Liver (tissue), 9 donors: Measurements from ENCODE around the gene CSAD. TPM values are rescaled to one million over a fixed set of nuclear protein-coding genes. Genes with fewer than 3 reads are reported as not detected.

Experiments used
- DNase-seq: peaks from one replicate; pipeline ENCODE4 v3.0.0-alpha.2; 2017; ENCODE audit warnings: low spot score
- H3K27ac ChIP-seq, 2 donors: one replicate each; pipeline ENCODE4 v1.7.0; 2013; ENCODE audit warnings: inconsistent platforms in 2 of 2, low read length in 2 of 2, control low read depth in 1 of 2, low read depth in 1 of 2, mild to moderate bottlenecking in 1 of 2
- H3K27me3 ChIP-seq, 4 donors: one replicate each; pipeline versions ENCODE4 v1.6.1 to v1.7.0; 2013; ENCODE audit warnings: low read length in 3 of 4, inconsistent platforms in 1 of 4, mild to moderate bottlenecking in 1 of 4, moderate library complexity in 1 of 4; ENCODE audit not compliant: control insufficient read depth in 4 of 4, insufficient read depth in 4 of 4
- H3K36me3 ChIP-seq, 4 donors: one replicate each; pipeline versions ENCODE4 v1.6.1 to v1.7.0; 2013; ENCODE audit warnings: low read length in 3 of 4, mild to moderate bottlenecking in 3 of 4, low read depth in 1 of 4, moderate library complexity in 1 of 4; ENCODE audit not compliant: control insufficient read depth in 4 of 4, insufficient read depth in 3 of 4
- H3K4me1 ChIP-seq, 4 donors: one replicate each; pipeline versions ENCODE4 v1.6.1 to v1.7.0; 2013; ENCODE audit warnings: low read length in 3 of 4, mild to moderate bottlenecking in 3 of 4, moderate library complexity in 1 of 4; ENCODE audit not compliant: control insufficient read depth in 4 of 4, insufficient read depth in 4 of 4
- H3K4me3 ChIP-seq, 3 donors: one replicate each; pipeline versions ENCODE4 v1.6.1 to v1.7.0; 2013; ENCODE audit warnings: low read length in 3 of 3, control low read depth in 1 of 3, low read depth in 1 of 3, mild to moderate bottlenecking in 1 of 3
- H3K9ac ChIP-seq, 2 donors: one replicate each; pipeline ENCODE4 v1.7.0; 2013; ENCODE audit warnings: low read length in 2 of 2, mild to moderate bottlenecking in 2 of 2, moderate library complexity in 2 of 2, control low read depth in 1 of 2, low read depth in 1 of 2
- H3K9me3 ChIP-seq, 4 donors: one replicate each; pipeline versions ENCODE4 v1.6.1 to v1.7.0; 2013; ENCODE audit warnings: low read length in 3 of 4; ENCODE audit not compliant: control insufficient read depth in 4 of 4
- EGR1 ChIP-seq, 2 donors: IDR thresholded peaks; 2 replicates each; pipeline ENCODE4 v1.6.1; 2016 to 2018; ENCODE audit warnings: antibody characterized with exemption in 2 of 2, low read depth in 2 of 2
- FOXA2 ChIP-seq: IDR thresholded peaks from 2 replicates; pipeline ENCODE4 v1.6.1; 2016; ENCODE audit warnings: antibody characterized with exemption
- HNF4A ChIP-seq, 2 donors: conservative IDR thresholded peaks; 2 replicates each; pipeline ENCODE4 v1.6.1; 2016; ENCODE audit warnings: antibody characterized with exemption in 2 of 2, mild to moderate bottlenecking in 2 of 2
- HNF4G ChIP-seq: IDR thresholded peaks from 2 replicates; pipeline ENCODE4 v1.6.1; 2016; ENCODE audit warnings: antibody characterized with exemption
- JUND ChIP-seq, 2 donors: IDR thresholded peaks; 2 replicates each; pipeline ENCODE4 v1.6.1; 2016; ENCODE audit warnings: antibody characterized with exemption in 2 of 2
- NR2F2 ChIP-seq: IDR thresholded peaks from 2 replicates; pipeline ENCODE4 v1.6.1; 2016; ENCODE audit warnings: antibody characterized with exemption
- RAD21 ChIP-seq, 2 donors: IDR thresholded peaks; 2 replicates each; pipeline ENCODE4 v1.6.1; 2016; ENCODE audit warnings: antibody characterized with exemption in 2 of 2, mild to moderate bottlenecking in 2 of 2
- SP1 ChIP-seq: IDR thresholded peaks from 2 replicates; pipeline ENCODE4 v1.6.1; 2018; ENCODE audit warnings: antibody characterized with exemption, mild to moderate bottlenecking
- TAF1 ChIP-seq: conservative IDR thresholded peaks from 2 replicates; pipeline ENCODE4 v1.6.1; 2016; ENCODE audit warnings: antibody characterized with exemption, mild to moderate bottlenecking
- WGBS: extraction: QIAGEN DNeasy Blood & Tissue Kit; methylation state at CpG from one replicate; pipeline ENCODE4 v1.1.7; 2013; 5-methylcytosine and 5-hydroxymethylcytosine counted together
- polyA plus RNA-seq, 2 donors: library from polyadenylated mRNA; stranded (reverse) in 1 of 2; unstranded in 1 of 2; fragments of 200-250 nt in 1 of 2; fragments of >200 nt in 1 of 2; fragmentation: Nextera tagmentation in 1 of 2; extraction: Ambion mirVana in 1 of 2; gene quantifications; one replicate each; pipeline versions ENCODE4 v1.2.1 to v1.2.3, GENCODE V29; 2013 to 2015
- total RNA-seq, 2 donors: library from RNA; depleted of rRNA; stranded (reverse); fragments of >200 nt; gene quantifications; one replicate each; pipeline ENCODE4 v1.2.3, GENCODE V29; 2014
- TF ChIP-seq, protein P1 (sequence below): IDR thresholded peaks from 2 replicates; pipeline ENCODE4 v1.6.1; 2016; ENCODE audit warnings: antibody characterized with exemption
- TF ChIP-seq, protein P2 (sequence below): IDR thresholded peaks from 2 replicates; pipeline ENCODE4 v1.6.1; 2016; ENCODE audit warnings: antibody characterized with exemption, mild to moderate bottlenecking
- TF ChIP-seq, protein P3 (sequence below): IDR thresholded peaks from 2 replicates; pipeline ENCODE4 v1.6.1; 2016; ENCODE audit warnings: antibody characterized with exemption
- donor health status: healthy.
- donor health status: healthy.
- donor health status: healthy.
- donor health status: healthy.
- donor health status: healthy.

CSAD gene
- total and polyA plus RNA-seq, 4 donors: 4.4 to 41.5 (median 35.1) TPM

DNA sequence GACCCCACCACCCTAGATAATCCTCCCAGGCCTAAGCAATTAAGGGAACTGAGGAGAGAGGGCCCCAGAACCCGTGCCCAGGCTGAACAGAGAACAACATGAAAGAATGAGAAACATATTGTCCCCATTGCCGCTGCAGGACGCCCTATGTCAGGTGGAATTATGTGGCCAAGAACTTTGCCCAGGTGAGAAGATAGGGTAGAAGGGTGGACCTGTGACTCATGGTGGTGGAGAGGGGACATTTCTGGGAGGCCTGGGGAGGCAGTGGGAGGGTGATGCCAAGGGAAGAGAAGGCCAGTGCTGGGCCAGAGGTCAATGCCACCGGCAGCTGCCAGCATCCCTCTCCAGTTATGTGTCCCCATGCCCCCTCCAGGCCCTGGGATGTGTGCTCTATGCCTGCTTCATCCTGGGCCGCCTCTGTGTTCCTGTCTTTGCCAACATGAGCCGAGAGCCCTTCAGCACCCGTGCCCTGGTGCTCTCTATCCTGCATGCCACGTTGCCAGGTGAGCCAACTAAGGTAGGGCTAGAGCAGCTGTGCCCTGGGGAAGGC lies 61.9 kb downstream of the CSAD start:
- Histone ChIP-seq H3K4me3 (no peak overlapping the region), H3K9ac (no peak overlapping the region), H3K4me1 (no peaks in the 10 kb centered on the region), H3K36me3 (no peaks in the 10 kb centered on the region), H3K9me3 (no peaks in the 10 kb centered on the region), H3K27me3 (no peaks in the 10 kb centered on the region), H3K27ac (no peak overlapping the region)
- TF ChIP-seq, protein P1, sequence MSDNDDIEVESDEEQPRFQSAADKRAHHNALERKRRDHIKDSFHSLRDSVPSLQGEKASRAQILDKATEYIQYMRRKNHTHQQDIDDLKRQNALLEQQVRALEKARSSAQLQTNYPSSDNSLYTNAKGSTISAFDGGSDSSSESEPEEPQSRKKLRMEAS: no peak
- TF ChIP-seq HNF4G (no peak), EGR1 (IDR thresholded peaks at IDR 0.05; ENCODE audit: low read depth in 2 of 2) (no peak)
- no peak for DNase-seq
- WGBS: 95% methylated on average over 8 of the region's 8 CpGs

DNA sequence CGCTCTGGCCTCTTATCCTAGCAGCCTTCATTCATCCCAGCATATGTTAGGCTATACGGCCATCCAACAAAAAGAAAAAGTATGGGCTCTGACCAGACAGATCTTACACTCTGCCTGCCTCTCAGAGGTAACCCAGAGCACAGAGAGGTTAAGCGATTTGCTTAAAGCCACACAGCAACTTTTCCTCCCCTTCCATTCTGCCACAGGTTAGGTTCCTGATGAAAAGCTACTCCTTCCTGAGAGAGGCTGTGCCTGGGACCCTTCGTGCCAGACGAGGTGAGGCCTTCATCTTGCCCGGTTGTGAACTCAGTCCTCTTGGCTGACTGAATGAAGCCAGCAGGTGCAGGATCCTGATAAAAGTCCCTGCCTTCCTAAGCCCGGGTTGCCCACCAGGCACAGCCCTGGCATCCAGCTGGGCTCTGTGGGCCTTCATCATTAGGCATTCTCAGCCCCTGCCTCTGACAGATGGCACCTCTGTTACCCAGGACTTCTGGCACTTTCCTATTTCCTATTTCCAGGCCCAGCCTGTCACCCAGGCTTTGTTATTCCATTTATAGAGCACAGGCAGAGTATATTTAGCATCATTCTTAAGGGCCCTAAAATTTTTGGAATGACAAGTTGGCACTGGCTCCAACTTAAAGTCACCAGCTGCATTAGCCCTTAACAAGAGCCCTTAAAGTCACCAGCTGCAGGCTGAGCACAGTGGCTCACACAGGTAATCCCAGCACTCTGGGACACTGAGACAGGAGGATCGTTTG lies 64.7 kb downstream of the CSAD start:
- Histone ChIP-seq H3K4me3 (no peak overlapping the region), H3K4me1 (no peaks in the 10 kb centered on the region), H3K27me3 (no peaks in the 10 kb centered on the region), H3K36me3 (no peaks in the 10 kb centered on the region), H3K9me3 (no peaks in the 10 kb centered on the region), H3K9ac (no peak overlapping the region), H3K27ac (no peak overlapping the region)
- no peak for TF ChIP-seq RAD21 (IDR thresholded peaks at IDR 0.05)
- no peak for TF ChIP-seq SP1
- TF ChIP-seq, protein P2, sequence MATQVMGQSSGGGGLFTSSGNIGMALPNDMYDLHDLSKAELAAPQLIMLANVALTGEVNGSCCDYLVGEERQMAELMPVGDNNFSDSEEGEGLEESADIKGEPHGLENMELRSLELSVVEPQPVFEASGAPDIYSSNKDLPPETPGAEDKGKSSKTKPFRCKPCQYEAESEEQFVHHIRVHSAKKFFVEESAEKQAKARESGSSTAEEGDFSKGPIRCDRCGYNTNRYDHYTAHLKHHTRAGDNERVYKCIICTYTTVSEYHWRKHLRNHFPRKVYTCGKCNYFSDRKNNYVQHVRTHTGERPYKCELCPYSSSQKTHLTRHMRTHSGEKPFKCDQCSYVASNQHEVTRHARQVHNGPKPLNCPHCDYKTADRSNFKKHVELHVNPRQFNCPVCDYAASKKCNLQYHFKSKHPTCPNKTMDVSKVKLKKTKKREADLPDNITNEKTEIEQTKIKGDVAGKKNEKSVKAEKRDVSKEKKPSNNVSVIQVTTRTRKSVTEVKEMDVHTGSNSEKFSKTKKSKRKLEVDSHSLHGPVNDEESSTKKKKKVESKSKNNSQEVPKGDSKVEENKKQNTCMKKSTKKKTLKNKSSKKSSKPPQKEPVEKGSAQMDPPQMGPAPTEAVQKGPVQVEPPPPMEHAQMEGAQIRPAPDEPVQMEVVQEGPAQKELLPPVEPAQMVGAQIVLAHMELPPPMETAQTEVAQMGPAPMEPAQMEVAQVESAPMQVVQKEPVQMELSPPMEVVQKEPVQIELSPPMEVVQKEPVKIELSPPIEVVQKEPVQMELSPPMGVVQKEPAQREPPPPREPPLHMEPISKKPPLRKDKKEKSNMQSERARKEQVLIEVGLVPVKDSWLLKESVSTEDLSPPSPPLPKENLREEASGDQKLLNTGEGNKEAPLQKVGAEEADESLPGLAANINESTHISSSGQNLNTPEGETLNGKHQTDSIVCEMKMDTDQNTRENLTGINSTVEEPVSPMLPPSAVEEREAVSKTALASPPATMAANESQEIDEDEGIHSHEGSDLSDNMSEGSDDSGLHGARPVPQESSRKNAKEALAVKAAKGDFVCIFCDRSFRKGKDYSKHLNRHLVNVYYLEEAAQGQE: no peak
- TF ChIP-seq, protein P3, sequence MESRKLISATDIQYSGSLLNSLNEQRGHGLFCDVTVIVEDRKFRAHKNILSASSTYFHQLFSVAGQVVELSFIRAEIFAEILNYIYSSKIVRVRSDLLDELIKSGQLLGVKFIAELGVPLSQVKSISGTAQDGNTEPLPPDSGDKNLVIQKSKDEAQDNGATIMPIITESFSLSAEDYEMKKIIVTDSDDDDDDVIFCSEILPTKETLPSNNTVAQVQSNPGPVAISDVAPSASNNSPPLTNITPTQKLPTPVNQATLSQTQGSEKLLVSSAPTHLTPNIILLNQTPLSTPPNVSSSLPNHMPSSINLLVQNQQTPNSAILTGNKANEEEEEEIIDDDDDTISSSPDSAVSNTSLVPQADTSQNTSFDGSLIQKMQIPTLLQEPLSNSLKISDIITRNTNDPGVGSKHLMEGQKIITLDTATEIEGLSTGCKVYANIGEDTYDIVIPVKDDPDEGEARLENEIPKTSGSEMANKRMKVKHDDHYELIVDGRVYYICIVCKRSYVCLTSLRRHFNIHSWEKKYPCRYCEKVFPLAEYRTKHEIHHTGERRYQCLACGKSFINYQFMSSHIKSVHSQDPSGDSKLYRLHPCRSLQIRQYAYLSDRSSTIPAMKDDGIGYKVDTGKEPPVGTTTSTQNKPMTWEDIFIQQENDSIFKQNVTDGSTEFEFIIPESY: no peak
- WGBS: 97% methylated on average over 8 of the region's 8 CpGs
- no peak for DNase-seq

DNA sequence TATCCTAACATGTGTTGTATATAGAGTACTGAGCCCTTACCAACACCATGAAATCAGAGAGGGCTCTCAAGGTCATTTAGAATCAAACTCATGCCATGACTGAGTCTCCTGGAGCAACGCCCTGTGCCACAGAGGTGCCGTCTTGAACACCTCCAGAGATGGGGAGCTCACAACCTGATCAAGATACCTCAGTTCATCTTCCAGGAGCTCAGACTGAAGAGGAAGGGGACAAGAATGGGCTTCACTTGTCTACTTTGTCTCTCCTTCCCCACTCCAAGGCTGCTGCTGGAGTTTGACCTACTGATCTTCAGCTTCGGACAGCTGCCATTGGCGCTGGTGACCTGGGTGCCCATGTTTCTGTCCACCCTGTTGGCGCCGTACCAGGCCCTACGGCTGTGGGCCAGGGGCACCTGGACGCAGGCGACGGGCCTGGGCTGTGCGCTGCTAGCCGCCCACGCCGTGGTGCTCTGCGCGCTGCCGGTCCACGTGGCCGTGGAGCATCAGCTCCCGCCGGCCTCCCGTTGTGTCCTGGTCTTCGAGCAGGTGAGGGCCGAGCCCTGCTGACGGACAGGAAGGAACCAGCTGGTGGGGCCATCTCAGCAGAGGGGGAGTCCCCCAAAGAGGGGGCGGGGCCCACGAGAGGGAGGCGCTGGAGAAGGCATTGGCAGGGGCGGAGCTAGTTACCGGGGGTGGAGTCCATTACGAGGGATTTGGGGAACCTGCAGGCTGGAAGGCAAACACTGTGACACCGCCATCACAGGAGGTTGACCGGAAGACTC lies 65.4 kb downstream of the CSAD start:
- no peaks in the 10 kb centered on the region for H3K4me1 ChIP-seq
- no peaks in the 10 kb centered on the region for H3K36me3 ChIP-seq
- H3K9me3 ChIP-seq: no peaks in the 10 kb centered on the region
- DNase-seq: no peak
- no peak overlapping the region for H3K4me3 ChIP-seq
- no peak overlapping the region for H3K27ac ChIP-seq
- TF ChIP-seq EGR1 (IDR thresholded peaks at IDR 0.05; ENCODE audit: low read depth in 2 of 2) (no peak), JUND (IDR thresholded peaks at IDR 0.05) (no peak), NR2F2 (no peak), FOXA2 (no peak), HNF4A (conservative IDR thresholded peaks at IDR 0.05) (no peak), TAF1 (no peak), HNF4G (no peak)
- TF ChIP-seq, protein P2: no peak
- no peak overlapping the region for H3K9ac ChIP-seq
- no peaks in the 10 kb centered on the region for H3K27me3 ChIP-seq
- WGBS: 92% methylated on average over 33 of the region's 33 CpGs
